ENCODE results near the gene INPP5A.
"Not testable (repeated sequence)": the region's sequence is repeated elsewhere in the genome, so short reads cannot be mapped to it uniquely, and the experiment has no call there.

The INPP5A gene

GRCh38 chr10:132665946-132666704 is 128.5 kb downstream of the INPP5A start:
- peak; percentile 94 for DNase-seq

DNA sequence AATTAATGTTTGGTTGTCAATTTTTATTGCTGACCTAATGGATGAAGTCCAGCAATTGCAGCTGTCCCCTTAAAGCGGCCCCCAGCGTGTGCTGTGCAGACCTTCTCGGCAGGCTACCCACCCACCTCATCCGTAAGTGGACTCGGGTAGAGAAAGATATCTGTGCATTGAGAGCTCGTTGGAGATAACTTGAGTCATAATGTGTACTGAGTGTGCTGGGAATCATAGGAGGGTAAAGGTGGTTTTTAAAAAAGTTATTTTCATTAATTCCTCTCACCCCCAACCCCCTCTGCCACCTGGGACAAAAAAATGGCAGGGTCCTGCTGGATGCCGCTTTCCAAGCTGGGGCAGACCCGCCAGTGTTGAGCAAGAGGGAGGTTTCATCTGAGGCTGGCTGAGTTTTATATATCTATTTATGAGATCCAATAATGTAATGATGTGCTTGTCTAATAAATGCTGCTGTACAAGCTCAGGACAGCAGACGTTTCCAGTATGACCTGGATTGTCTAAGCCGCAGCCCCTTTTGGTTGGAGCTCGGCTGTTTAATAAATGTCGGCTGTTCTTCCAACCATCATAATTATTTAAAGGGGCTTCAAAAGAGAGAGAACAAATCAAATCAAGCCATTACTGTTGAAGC is 129.2 kb downstream of the INPP5A start:
- DNase-seq: peak; percentile 15

- DNase-seq: peak; percentile 50
Measured at GRCh38 chr10:132667342-132668047, 129.9 kb downstream of the INPP5A start.

DNA sequence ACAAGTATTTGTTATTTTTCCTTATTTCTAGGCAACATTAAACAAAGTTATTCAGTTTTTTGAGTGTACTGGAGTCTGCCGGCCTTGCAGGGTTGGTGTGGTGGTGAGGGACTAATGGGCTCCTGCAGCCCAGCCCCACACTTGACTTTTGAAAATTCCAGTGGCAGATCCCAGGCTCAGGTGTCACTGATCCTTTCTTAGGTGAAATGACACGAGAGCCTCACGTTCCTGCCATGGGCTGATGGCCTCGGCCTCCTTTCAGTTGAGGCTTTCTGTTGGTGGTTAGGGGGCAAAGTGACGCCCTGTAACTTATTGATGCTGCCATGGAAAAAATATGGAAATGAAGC is 130.4 kb downstream of the INPP5A start:
- no peak for DNase-seq

DNA sequence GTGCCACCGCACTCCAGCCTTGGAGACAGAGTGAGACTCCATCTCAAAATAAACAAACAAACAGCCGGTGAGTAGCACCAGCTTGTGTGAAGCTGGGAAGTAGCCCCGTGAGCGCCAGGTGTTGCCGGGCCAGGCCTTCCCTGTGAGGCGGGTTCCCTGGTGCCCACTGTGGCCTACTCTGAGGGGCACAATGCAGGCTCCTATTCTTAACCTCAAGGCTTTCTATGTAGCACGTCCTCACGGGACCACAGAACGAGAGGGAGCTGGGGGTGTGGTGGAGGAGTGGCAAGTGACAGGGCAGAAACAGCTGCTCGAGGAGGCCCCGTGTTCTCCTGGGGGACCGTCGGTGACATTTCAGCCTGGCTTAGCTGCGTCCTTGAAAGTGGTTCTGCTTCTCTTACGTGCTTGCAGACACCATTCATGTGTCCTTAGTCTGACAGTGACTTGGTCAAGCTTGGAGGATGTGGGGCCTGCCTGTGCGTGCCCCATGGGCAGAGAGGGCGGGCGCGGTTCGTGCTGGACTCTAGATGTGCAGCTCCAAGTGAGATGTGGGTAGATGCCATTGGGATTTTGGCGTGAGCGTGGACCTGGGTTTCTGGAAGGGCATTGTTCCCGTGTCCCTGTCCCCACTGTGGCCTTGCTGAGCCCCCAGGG is 131.7 kb downstream of the INPP5A start:
- no peak for DNase-seq

GRCh38 chr10:132670546-132671227 is 133.1 kb downstream of the INPP5A start:
- DNase-seq: no peak

GRCh38 chr10:132671228-132672154 is 133.9 kb downstream of the INPP5A start:
- DNase-seq: no peak

- not testable (repeated sequence) for DNase-seq
Measured at GRCh38 chr10:132673746-132674145, 136.2 kb downstream of the INPP5A start.

- no peak for DNase-seq
Measured at GRCh38 chr10:132674311-132674710, 136.7 kb downstream of the INPP5A start.

DNA sequence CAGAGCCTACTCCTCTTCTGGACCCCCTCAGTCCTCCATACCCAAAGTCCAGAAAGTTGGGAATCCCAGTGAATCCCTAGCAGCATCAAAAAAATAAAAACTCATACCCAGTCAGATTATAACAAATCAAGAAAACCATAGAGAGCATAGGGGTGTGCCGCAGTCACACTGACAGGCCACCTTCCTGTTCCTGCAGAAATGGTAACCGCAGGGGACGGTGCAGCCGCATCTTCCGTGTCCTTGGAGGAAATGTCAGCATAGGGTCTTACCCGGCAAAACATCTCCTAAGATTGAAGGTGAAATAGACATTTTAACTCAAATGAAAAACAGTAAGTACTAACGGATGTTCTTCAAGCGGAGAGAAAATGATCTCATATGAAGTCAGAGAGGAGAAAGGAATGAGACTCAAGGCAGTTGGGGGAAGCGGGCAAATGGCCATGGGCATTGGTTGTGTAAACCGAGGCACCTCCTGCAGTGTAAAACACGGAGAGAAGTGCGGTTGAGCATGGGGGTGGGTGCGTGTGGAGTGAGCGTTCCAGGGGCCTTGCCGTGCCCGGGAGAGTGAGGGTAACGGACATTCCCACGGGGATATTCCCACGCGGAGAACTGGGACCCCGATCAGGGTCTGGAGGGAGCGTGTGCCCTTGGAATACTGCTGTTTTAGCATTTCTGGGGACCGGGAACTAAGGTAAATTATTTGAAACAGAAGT is 137.6 kb downstream of the INPP5A start:
- no peak for DNase-seq

DNA sequence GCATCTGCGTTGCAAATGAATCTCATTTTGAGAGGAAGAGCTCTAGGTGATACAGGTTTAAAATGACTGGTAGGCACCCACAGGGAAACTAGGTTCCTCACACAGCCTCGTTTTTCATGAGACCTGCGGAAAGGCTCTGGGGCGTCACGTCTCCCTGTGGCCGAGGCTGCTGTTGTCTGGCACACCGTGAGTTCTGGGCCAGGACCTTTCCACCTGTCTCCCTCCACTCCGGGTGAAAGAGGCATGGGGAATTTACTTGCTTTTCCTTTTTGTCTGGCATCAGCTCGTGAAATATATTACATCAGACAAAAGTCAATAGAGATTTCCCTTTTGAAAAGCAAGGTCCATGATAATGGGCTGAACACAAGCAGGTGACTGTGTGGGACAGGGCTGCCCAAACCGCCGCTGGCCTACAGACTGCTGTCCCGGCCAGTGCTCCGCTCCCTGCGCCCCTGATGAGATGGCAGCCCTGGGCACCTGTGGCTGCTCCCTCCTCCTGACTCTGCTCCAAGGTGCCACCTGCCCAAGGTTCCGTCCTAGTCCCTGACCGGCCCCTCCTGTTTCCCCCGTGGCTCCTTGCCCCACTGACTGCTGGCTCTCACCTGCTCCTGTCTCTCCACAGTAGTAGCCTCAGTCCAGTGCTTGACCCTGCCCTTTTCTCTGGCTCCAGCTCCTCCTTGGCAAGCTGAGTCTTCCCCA is 138.8 kb downstream of the INPP5A start:
- DNase-seq: no peak

- DNase-seq: no peak
Measured at GRCh38 chr10:132677096-132677472, 139.5 kb downstream of the INPP5A start.

DNA sequence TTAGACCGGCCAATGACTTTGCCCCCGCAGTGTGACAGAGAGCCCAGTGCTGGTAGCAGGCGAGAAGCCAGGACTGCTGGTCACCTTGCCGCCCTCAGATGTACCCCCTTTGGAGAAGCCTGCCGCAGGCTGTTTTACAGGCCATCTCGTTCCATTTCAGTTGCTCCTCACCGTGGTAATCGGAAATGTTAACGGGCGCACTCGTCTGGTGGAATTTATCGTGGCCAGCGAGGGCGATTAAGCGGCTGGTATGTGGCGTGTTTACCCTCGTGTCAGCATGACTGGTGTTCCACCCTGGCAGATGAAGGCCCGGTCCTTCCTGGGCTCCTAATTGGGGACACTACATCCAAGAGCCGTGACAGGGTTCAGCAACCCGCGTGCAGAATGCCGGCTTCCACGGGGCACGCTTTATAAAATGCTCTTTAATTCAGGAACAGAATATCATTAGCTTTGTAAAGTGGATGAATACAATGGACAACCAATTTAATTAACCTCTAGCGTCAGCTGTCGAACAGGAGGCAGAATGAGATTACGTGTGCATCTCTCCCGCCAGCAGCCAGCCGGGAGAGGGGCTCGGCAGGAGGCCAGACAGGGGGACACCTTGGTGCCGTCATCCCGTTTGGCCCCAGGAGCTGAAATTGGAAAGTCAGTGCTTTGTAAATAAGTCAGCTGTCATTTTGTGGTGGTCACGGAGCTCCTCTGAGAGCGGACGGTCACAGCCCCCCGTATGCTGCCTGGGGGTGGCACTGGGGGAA is 140.1 kb downstream of the INPP5A start:
- DNase-seq: no peak

DNA sequence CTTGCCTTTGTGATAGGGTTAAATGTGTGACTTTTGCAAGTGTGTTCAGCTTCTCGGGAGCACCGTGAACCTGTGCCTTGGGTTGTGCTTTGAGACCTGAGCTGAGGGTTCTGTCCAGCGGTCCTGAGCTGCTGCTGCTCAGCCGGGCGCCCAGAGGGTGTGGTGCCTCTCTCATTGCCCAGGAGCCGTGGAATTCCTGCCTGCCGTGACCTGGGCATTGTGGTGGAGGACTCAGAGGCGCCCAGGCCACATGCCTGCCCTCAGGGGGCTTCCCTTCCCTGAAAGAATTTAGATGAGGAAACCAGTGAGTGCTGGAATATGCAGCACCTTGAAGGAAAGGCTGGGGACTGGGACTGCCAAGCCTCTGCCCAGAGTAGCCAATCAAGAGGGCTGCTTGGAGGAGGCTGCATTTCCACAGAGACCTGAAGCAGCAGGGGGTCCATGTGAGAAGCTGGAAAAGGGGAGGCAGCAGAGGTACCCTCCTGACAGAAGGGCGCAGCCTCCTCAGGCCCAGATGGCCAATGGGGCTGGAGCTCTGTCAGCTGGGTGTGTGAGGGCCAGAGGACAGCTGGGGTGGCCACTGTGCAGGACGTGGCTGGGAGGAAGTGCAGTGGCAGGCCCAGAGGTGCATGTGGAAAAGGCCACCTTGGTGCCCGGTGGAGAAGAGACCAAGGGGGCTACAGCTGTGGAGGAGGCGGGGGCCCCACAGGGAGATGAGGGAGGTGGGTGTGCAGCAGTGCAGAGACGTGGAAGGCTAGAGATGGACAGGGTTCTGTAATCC is 141.0 kb downstream of the INPP5A start:
- no peak for DNase-seq

GRCh38 chr10:132679217-132679595 is 141.6 kb downstream of the INPP5A start:
- no peak for DNase-seq

- no peak for DNase-seq
Measured at GRCh38 chr10:132679640-132680039, 142.1 kb downstream of the INPP5A start.

- not testable (repeated sequence) for DNase-seq
Measured at GRCh38 chr10:132680741-132681140, 143.2 kb downstream of the INPP5A start.

GRCh38 chr10:132681858-132682755 is 144.5 kb downstream of the INPP5A start:
- DNase-seq: no peak

All from fibroblast of skin of right quadriceps (primary cell).